Neural cell (in vitro differentiated cells): Measurements from ENCODE around the gene SMPD2. TPM values are rescaled to one million over a fixed set of nuclear protein-coding genes. Genes with fewer than 3 reads are reported as not detected.
A peak's percentile ranks its signal among the peaks of the same experiment; 100 is the strongest.

Experiments used
- H2AFZ ChIP-seq: fragments of 200-600, 300-800 bp; sonication (generic), shearing (Covaris generic); 2 replicates; pipeline ENCODE4 v1.6.0; 2014; ENCODE audit warnings: low read depth, mild to moderate bottlenecking, antibody characterized with exemption, low read length, moderate library complexity
- H3F3A ChIP-seq: fragments of 200-600 bp; shearing (Covaris generic); 2 replicates; pipeline ENCODE4 v1.6.1; 2016; ENCODE audit warnings: mild to moderate bottlenecking, moderate library complexity, mixed read lengths, antibody characterized with exemption, low read length; ENCODE audit not compliant: insufficient read depth, poor library complexity, severe bottlenecking
- H3K27ac ChIP-seq: fragments of 200-600, 300-800 bp; sonication (generic), shearing (Covaris generic); 2 replicates; pipeline ENCODE4 v1.5.1; 2014; ENCODE audit warnings: mild to moderate bottlenecking, low read length, moderate library complexity
- H3K27me3 ChIP-seq: fragments of 300-800, 200-600 bp; sonication (generic), shearing (Covaris generic); 2 replicates; pipeline ENCODE4 v1.6.0; 2014; ENCODE audit warnings: mild to moderate bottlenecking, low read depth, low read length, moderate library complexity; ENCODE audit not compliant: insufficient read depth
- H3K36me3 ChIP-seq: fragments of 300-800, 200-600 bp; sonication (generic), shearing (Covaris generic); 2 replicates; pipeline ENCODE4 v1.5.1; 2014; ENCODE audit warnings: mild to moderate bottlenecking, antibody characterized with exemption, low read length, moderate library complexity; ENCODE audit not compliant: insufficient read depth
- H3K4me2 ChIP-seq: fragments of 300-800, 200-600 bp; sonication (generic), shearing (Covaris generic); 2 replicates; pipeline ENCODE4 v1.6.0; 2014; ENCODE audit warnings: mild to moderate bottlenecking, low read length
- H3K4me3 ChIP-seq: fragments of 300-800, 200-600 bp; sonication (generic), shearing (Covaris generic); 2 replicates; pipeline ENCODE4 v1.5.1; 2014; ENCODE audit warnings: mild to moderate bottlenecking, low read length, moderate library complexity
- H3K79me2 ChIP-seq: fragments of 200-600 bp; shearing (Covaris generic); replicated peaks from 2 replicates; pipeline ENCODE4 v1.6.0; 2014; ENCODE audit warnings: mild to moderate bottlenecking, low read length, moderate library complexity; ENCODE audit not compliant: insufficient read depth
- H3K9ac ChIP-seq: fragments of 300-800, 200-600 bp; sonication (generic), shearing (Covaris generic); 2 replicates; pipeline ENCODE4 v1.6.1; 2016; ENCODE audit warnings: mild to moderate bottlenecking, low read length, mixed read lengths
- H3K9me2 ChIP-seq: fragments of 200-600 bp; shearing (Covaris generic); 2 replicates; pipeline ENCODE4 v1.6.1; 2016; ENCODE audit warnings: mild to moderate bottlenecking, low read length, mixed read lengths; ENCODE audit not compliant: insufficient read depth
- H3K9me3 ChIP-seq: fragments of 200-600, 300-800 bp; sonication (generic), shearing (Covaris generic); 2 replicates; pipeline ENCODE4 v1.6.1; 2016; ENCODE audit warnings: mild to moderate bottlenecking, mixed run types, low read length, moderate library complexity, mixed read lengths
- H4K20me1 ChIP-seq: fragments of 200-600 bp; shearing (Covaris generic); 2 replicates; pipeline ENCODE4 v1.6.1; 2016; ENCODE audit warnings: mild to moderate bottlenecking, mixed run types; ENCODE audit not compliant: insufficient read depth
- CTCF ChIP-seq: fragments of 450-650 bp; IDR thresholded peaks from 2 replicates; pipeline ENCODE4 v1.5.1; 2014; ENCODE audit warnings: antibody characterized with exemption, mild to moderate bottlenecking, moderate library complexity; ENCODE audit not compliant: poor library complexity, severe bottlenecking
- EZH2 ChIP-seq: fragments of 200-600, 300-800 bp; shearing (Covaris generic), sonication (generic); IDR thresholded peaks from 2 replicates; pipeline ENCODE4 v1.6.1; 2014; ENCODE audit warnings: antibody characterized with exemption, low read length, borderline replicate concordance, mild to moderate bottlenecking; ENCODE audit not compliant: insufficient read depth, poor library complexity, severe bottlenecking
- MXI1 ChIP-seq: fragments of 450-650 bp; conservative IDR thresholded peaks from 2 replicates; pipeline ENCODE4 v1.6.1; 2014; ENCODE audit warnings: antibody characterized with exemption, mild to moderate bottlenecking; ENCODE audit not compliant: poor library complexity, severe bottlenecking
- POLR2AphosphoS5 ChIP-seq: IDR thresholded peaks from 2 replicates; pipeline ENCODE4 v1.6.1; 2012
- RAD21 ChIP-seq: fragments of 450-650 bp; conservative IDR thresholded peaks from 2 replicates; pipeline ENCODE4 v1.6.1; 2014; ENCODE audit warnings: antibody characterized with exemption, mild to moderate bottlenecking, moderate library complexity
- REST ChIP-seq: IDR thresholded peaks from 2 replicates; pipeline ENCODE4 v1.6.1; 2012; ENCODE audit warnings: borderline replicate concordance
- TAF1 ChIP-seq: IDR thresholded peaks from 2 replicates; pipeline ENCODE4 v1.6.1; 2012; ENCODE audit warnings: low read depth
- polyA plus RNA-seq: library from polyadenylated mRNA; depleted of rRNA; stranded (reverse); fragments of >200 nt; gene quantifications from 2 replicates; pipeline ENCODE4 v1.2.3, GENCODE V29; 2014

The SMPD2 gene
- polyA plus RNA-seq, 1 donor from 2014 or later, result 8.0 TPM

DNA sequence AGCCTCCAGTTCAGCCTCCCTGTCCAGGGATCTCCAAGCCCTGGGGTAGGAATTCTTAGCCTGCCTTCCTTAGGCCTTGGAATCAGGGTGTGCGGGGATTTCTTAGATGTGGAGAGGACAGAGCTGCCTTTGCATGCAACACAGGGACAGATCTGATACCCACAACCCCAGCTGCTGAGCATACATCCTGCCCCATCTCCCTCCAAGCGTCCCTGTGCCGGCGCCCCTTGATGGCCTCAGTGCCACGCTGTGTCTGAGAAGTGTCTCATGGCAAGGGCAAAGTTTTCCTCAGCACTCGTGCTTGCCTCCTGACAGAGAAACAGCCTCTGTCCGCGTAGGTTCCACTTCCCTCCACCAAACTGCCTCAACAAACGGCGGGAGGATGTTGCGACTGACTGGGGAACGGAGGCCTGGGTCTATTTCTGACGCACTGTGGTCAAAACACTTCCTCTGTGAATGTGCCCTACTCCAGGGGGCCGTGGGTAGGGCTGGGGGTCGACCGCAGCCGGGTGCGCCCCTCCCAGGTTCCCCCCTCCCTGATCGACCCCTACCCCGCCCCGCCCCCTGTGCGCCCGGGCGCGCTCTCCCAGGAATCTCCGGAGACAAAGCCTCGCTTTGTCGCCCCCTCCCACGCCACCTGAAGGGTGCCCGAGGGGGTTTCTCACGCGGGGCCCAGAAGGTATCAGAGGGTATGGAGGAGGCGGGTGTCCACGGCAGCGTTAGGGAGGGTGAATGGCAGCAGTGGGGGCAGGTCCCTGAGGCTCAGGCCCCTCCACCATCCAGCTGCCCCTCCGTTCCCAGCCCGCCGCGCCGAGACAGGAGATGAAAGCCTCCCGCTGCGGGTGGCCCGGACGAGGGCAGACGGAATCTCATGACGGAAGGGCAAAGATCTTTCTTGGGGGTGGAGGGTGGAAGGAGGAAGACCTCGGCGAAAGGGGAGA lies 14.2 kb downstream of the SMPD2 start (continued):
- peak; percentile 19 for TF ChIP-seq REST

- peak within 1 kb of the TSS; percentile 94 for H3K9ac ChIP-seq
- TF ChIP-seq REST (peak; percentile 12), RAD21 (no peak), EZH2 (no peak), CTCF (peak; percentile 70), TAF1 (peak; percentile 26), MXI1 (peak; percentile 57), POLR2AphosphoS5 (peak; percentile 86)
- H3K79me2 ChIP-seq, result peaks cover 8% of the 10 kb centered on the region
- no peaks in the 10 kb centered on the region for H3K27me3 ChIP-seq
- H3K9me2 ChIP-seq, result no peaks in the 10 kb centered on the region
- peak within 1 kb of the TSS; percentile 88 for H3K4me2 ChIP-seq
- H2AFZ ChIP-seq, result peak within 1 kb of the TSS; percentile 97
- H3F3A ChIP-seq, result no peaks in the 10 kb centered on the region
- peak within 1 kb of the TSS; percentile 97 for H3K4me3 ChIP-seq
- no peaks in the 10 kb centered on the region for H4K20me1 ChIP-seq
- peak within 1 kb of the TSS; percentile 77 for H3K27ac ChIP-seq
- H3K9me3 ChIP-seq, result no peaks in the 10 kb centered on the region
- no peaks in the 10 kb centered on the region for H3K36me3 ChIP-seq
Measured at GRCh38 chr6:109455437-109456110, 15.1 kb downstream of the SMPD2 start, which contains the start of gene MICAL1. MICAL1 (minus strand) TSS chr6:109455772; CDS start chr6:109454196, 1,576 bp downstream.
